Cardiac muscle cell (in vitro differentiated cells and primary cell): Measurements from ENCODE around the gene NTN4. TPM values are rescaled to one million over a fixed set of nuclear protein-coding genes. Genes with fewer than 3 reads are reported as not detected.

Source experiments
- DNase-seq, 2 donors: peaks; one replicate each; pipeline versions ENCODE4 v3.0.0 to v3.0.0-alpha.2; 2010 to 2017; ENCODE audit warnings: low read depth in 1 of 2, low spot score in 1 of 2
- H3K27ac ChIP-seq: fragments of 200-600 bp; sonication (generic); 2 replicates; pipeline ENCODE4 v1.5.1; 2016
- H3K27me3 ChIP-seq: fragments of 200-600 bp; sonication (generic); 2 replicates; pipeline ENCODE4 v1.6.0; 2016; ENCODE audit warnings: control low read depth
- H3K36me3 ChIP-seq: fragments of 200-600 bp; sonication (generic); 2 replicates; pipeline ENCODE4 v1.5.1; 2016; ENCODE audit warnings: control low read depth
- H3K4me1 ChIP-seq: fragments of 200-600 bp; sonication (generic); 2 replicates; pipeline ENCODE4 v1.8.1; 2017; ENCODE audit warnings: low read depth, mild to moderate bottlenecking, mixed run types
- H3K4me3 ChIP-seq: fragments of 200-600 bp; sonication (generic); 2 replicates; pipeline ENCODE4 v1.5.1; 2016; ENCODE audit warnings: mild to moderate bottlenecking
- H3K9me3 ChIP-seq: fragments of 200-600 bp; sonication (generic); 2 replicates; pipeline ENCODE4 v1.5.1; 2017; ENCODE audit warnings: low read depth, mild to moderate bottlenecking, control low read depth
- CTCF ChIP-seq: IDR thresholded peaks from 2 replicates; pipeline ENCODE4 v1.5.1; 2012; ENCODE audit warnings: low read depth, mild to moderate bottlenecking, low read length
- polyA plus RNA-seq: library from polyadenylated mRNA; unstranded; fragments of >200 nt; fragmentation: Nextera tagmentation; extraction: Ambion mirVana; gene quantifications from 2 replicates; pipeline ENCODE4 v1.2.1, GENCODE V29; 2016
- total RNA-seq: library from RNA; depleted of rRNA; stranded (reverse); fragments of >200 nt; gene quantifications from 2 replicates; pipeline ENCODE4 v1.2.3, GENCODE V29; 2016

The NTN4 gene
- total RNA-seq: 0.86 and 1.2 TPM in 2 replicates
- 1.4 TPM in 1 of 2 replicates, not detected in the other for polyA plus RNA-seq

- Histone ChIP-seq H3K36me3 (no peaks in the 10 kb centered on the region), H3K4me3 (peak within 1 kb of the TSS; percentile 50), H3K9me3 (no peaks in the 10 kb centered on the region), H3K4me1 (no peaks in the 10 kb centered on the region), H3K27ac (no peak within 1 kb of the TSS), H3K27me3 (peaks cover 98% of the 10 kb centered on the region)
- DNase-seq: peak; percentile 40 to 54
- no peak for TF ChIP-seq CTCF
Observed at GRCh38 chr12:95790033-95790916, at the start of gene NTN4. NTN4 (minus strand) TSS chr12:95790764; CDS start chr12:95790309, 455 bp downstream.

GRCh38 chr12:95838125-95838524, 47.6 kb upstream of the NTN4 start:
- H3K27me3 ChIP-seq: peaks cover 19% of the 10 kb centered on the region
- H3K27ac ChIP-seq: no peak overlapping the region
- no peak for TF ChIP-seq CTCF
- no peaks in the 10 kb centered on the region for H3K9me3 ChIP-seq
- no peak overlapping the region for H3K4me3 ChIP-seq
- peak in 1 of 2 donors; percentile 78 for DNase-seq
- no peaks in the 10 kb centered on the region for H3K4me1 ChIP-seq
- H3K36me3 ChIP-seq: no peaks in the 10 kb centered on the region

- H3K4me1 ChIP-seq: no peaks in the 10 kb centered on the region
- H3K27ac ChIP-seq: no peak overlapping the region
- no peak overlapping the region for H3K4me3 ChIP-seq
- TF ChIP-seq CTCF: no peak
- H3K36me3 ChIP-seq: no peaks in the 10 kb centered on the region
- H3K9me3 ChIP-seq: no peaks in the 10 kb centered on the region
- H3K27me3 ChIP-seq: peaks cover 22% of the 10 kb centered on the region
- DNase-seq: no peak
Observed at GRCh38 chr12:95837240-95838038, 46.9 kb upstream of the NTN4 start.

- peaks cover 22% of the 10 kb centered on the region for H3K27me3 ChIP-seq
- peak in 1 of 2 donors; percentile 62 for DNase-seq
- H3K4me1 ChIP-seq: no peaks in the 10 kb centered on the region
- no peaks in the 10 kb centered on the region for H3K9me3 ChIP-seq
- H3K36me3 ChIP-seq: no peaks in the 10 kb centered on the region
- H3K4me3 ChIP-seq: no peak overlapping the region
- H3K27ac ChIP-seq: no peak overlapping the region
- TF ChIP-seq CTCF: no peak
Observed at GRCh38 chr12:95836630-95837239, 46.2 kb upstream of the NTN4 start.

GRCh38 chr12:95836185-95836609, 45.6 kb upstream of the NTN4 start:
- no peak overlapping the region for H3K4me3 ChIP-seq
- no peaks in the 10 kb centered on the region for H3K9me3 ChIP-seq
- H3K36me3 ChIP-seq: no peaks in the 10 kb centered on the region
- peak in 1 of 2 donors; percentile 38 for DNase-seq
- no peaks in the 10 kb centered on the region for H3K4me1 ChIP-seq
- no peak overlapping the region for H3K27ac ChIP-seq
- TF ChIP-seq CTCF: no peak
- H3K27me3 ChIP-seq: peaks cover 22% of the 10 kb centered on the region
